T-cell (primary cell): Measurements from ENCODE around the gene DTNBP1. TPM values are rescaled to one million over a fixed set of nuclear protein-coding genes. Genes with fewer than 3 reads are reported as not detected.

Experiments used
- ATAC-seq, 4 experiments: fragments of 200-7000 bp in 3 of 4; fragments of 150-1000 bp in 1 of 4; cut with Tn5 transposase; replicated peaks in 1 of 4; 1 replicate in 3 of 4; 2 replicates in 1 of 4; pipeline ENCODE4 v1.10.0; 2021; ENCODE audit warnings: moderate library complexity in 3 of 4, mild to moderate bottlenecking in 2 of 4, moderate number of reproducible peaks in 1 of 4
- CTCF ChIA-PET, 2 donors: fragments of 300-600 bp; sonication (Branson Sonifier 250); formaldehyde crosslinking; loops; one replicate each; lab custom pipeline; 2022; ENCODE audit warnings: antibody characterized with exemption in 2 of 2; lab: Charles Lee
- POLR2A ChIA-PET, 2 donors: fragments of 300-600 bp; sonication (Branson Sonifier 250); formaldehyde crosslinking; loops; one replicate each; lab custom pipeline; 2022; ENCODE audit warnings: antibody characterized with exemption in 2 of 2; lab: Charles Lee
- DNase-seq, 35 experiments: peaks; one replicate each; pipeline versions ENCODE4 v3.0.0 to v3.0.0-alpha.2; 2013 to 2023
- H3K27ac ChIP-seq: one replicate; pipeline ENCODE4 v1.5.1; 2013; ENCODE audit warnings: low read length
- H3K27me3 ChIP-seq, 2 experiments: replicated peaks in 1 of 2; 1 replicate in 1 of 2; 2 replicates in 1 of 2; pipeline versions ENCODE4 v1.6.1 to v1.7.0; 2013; ENCODE audit warnings: low read length in 1 of 2, mixed read lengths in 1 of 2; ENCODE audit not compliant: control insufficient read depth in 2 of 2, insufficient read depth in 2 of 2; ENCODE audit errors: extremely low read depth in 1 of 2
- H3K36me3 ChIP-seq, 2 donors: 1 replicate in 1 of 2; 2 replicates in 1 of 2; pipeline versions ENCODE4 v1.6.1 to v1.7.0; 2013; ENCODE audit warnings: low read length in 1 of 2; ENCODE audit not compliant: control insufficient read depth in 2 of 2, insufficient read depth in 1 of 2; ENCODE audit errors: extremely low read depth in 1 of 2
- H3K4me1 ChIP-seq, 2 experiments: 1 replicate in 1 of 2; 2 replicates in 1 of 2; pipeline versions ENCODE4 v1.6.1 to v1.7.0; 2013; ENCODE audit warnings: low read length in 2 of 2, mixed read lengths in 1 of 2; ENCODE audit not compliant: insufficient read depth in 2 of 2, control insufficient read depth in 1 of 2; ENCODE audit errors: extremely low read depth in 1 of 2
- H3K4me3 ChIP-seq, 2 donors: 1 replicate in 1 of 2; 2 replicates in 1 of 2; pipeline versions ENCODE4 v1.5.1 to v1.7.0; 2013; ENCODE audit warnings: mild to moderate bottlenecking in 2 of 2, low read length in 1 of 2, moderate library complexity in 1 of 2; ENCODE audit not compliant: control insufficient read depth in 1 of 2; ENCODE audit errors: extremely low read depth in 1 of 2
- H3K9me3 ChIP-seq: 2 replicates; pipeline ENCODE4 v1.7.0; 2013
- H3K27ac Mint-ChIP-seq, 2 donors: one replicate each; pipeline ENCODE4 v1.8.0; 2020 to 2021; ENCODE audit warnings: mild to moderate bottlenecking in 2 of 2, mixed read lengths in 2 of 2
- H3K27me3 Mint-ChIP-seq, 2 donors: one replicate each; pipeline ENCODE4 v1.8.0; 2021 to 2022; ENCODE audit warnings: mixed read lengths in 2 of 2
- H3K36me3 Mint-ChIP-seq: one replicate; pipeline ENCODE4 v1.8.0; 2021; ENCODE audit warnings: mixed read lengths
- H3K4me1 Mint-ChIP-seq, 3 donors: one replicate each; pipeline ENCODE4 v1.8.0; 2020 to 2022; ENCODE audit warnings: mixed read lengths in 3 of 3, mild to moderate bottlenecking in 1 of 3
- H3K4me3 Mint-ChIP-seq, 3 donors: one replicate each; pipeline ENCODE4 v1.8.0; 2020 to 2022; ENCODE audit warnings: mild to moderate bottlenecking in 3 of 3, mixed read lengths in 3 of 3, moderate library complexity in 3 of 3
- H3K9me3 Mint-ChIP-seq, 3 donors: one replicate each; pipeline ENCODE4 v1.8.0; 2020 to 2022; ENCODE audit warnings: mixed read lengths in 3 of 3
- WGBS: methylation state at CpG from one replicate; pipeline ENCODE4 v1.1.5; 2013; ENCODE audit warnings: missing lambda C conversion rate; ENCODE audit not compliant: insufficient coverage; 5-methylcytosine and 5-hydroxymethylcytosine counted together
- total RNA-seq, 35 experiments: library from RNA in 6 of 35; stranded (reverse) in 6 of 35; fragments of 120-200 nt in 1 of 35; gene quantifications; one replicate each; pipeline versions ENCODE4 v1.2.1 to v1.2.4 and lab custom pipeline; 2013 to 2026

Gene DTNBP1
- 10 to 100 TPM; 18.7 to 25.4 (median 19.9) TPM for total RNA-seq
- 26.7 TPM for total RNA-seq (2013)
- 6.4 to 14.8 (median 8.8) reads per million in 29 experiments for total RNA-seq (lab: John Stamatoyannopoulos, UW)

GRCh38 chr6:15662326-15663129, at the start of gene DTNBP1:
DTNBP1 (minus strand) TSS chr6:15663028; CDS start chr6:15662869, 159 bp downstream.
- peaks cover 7 to 11% of the 10 kb centered on the region in 2 experiments for H3K4me1 ChIP-seq
- H3K36me3 ChIP-seq = no peaks in the 10 kb centered on the region
- peak; percentile 82 to 84 (median 82) for ATAC-seq
- peak within 1 kb of the TSS; percentile 62 to 75 for H3K4me3 ChIP-seq
- Mint-ChIP-seq H3K36me3 (peaks cover 8% of the 10 kb centered on the region), H3K4me1 (peaks cover 36 to 42% (median 40%) of the 10 kb centered on the region in 3 donors), H3K27me3 (peaks cover 0 to 2% of the 10 kb centered on the region in 2 donors), H3K27ac (peak within 1 kb of the TSS; percentile 56 to 80), H3K4me3 (peak within 1 kb of the TSS; percentile 72 to 85 (median 84)), H3K9me3 (no peaks in the 10 kb centered on the region)
- under 1% methylated on average over 98 of the region's 98 CpGs for WGBS
- H3K9me3 ChIP-seq = no peaks in the 10 kb centered on the region
- ChIA-PET POLR2A (interaction anchor here (0.6 kb wide), 4 partner anchors 32 to 895 kb away, joined by 3 to 12 read pairs (median 4); no protein-coding TSS in a partner anchor), CTCF (interaction anchor here in 1 of 2 donors (0.7 to 1.2 kb wide), 2 partner anchors 16 to 569 kb away, joined by 3 read pairs; no protein-coding TSS in a partner anchor)
- peak within 1 kb of the TSS; percentile 74 for H3K27ac ChIP-seq
- no peaks in the 10 kb centered on the region for H3K27me3 ChIP-seq
- DNase-seq = peak; percentile 56 to 89 (median 75)

DNA sequence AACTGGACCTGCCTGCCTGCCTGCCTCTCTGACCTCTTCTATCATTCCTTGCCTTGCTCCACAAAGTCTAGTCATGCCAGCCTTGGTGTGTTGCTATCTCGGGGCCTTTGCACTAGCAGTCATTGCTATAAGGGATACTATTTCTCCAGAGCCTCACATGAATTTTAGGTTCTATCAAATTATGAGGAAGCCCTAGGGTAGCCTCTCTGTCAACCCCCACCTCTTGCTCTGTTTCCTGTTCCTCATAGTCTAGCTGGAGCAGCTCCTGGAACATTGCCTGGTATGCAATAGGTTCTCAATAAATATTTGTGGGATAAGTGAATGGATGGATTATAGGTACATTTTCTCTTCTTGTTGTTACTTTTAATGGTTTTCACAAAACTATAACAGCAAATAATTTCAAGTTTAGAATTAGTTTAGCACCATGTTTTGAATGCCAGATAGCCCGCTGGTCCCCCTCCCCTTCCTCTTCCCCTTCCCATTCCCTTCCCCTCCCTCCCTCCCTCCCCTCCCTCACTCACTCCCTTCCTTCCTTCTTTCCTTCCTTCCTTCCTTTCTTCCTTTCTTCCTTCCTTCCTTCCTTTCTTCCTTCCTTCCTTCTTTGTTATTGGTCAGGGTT, 46.9 kb upstream of the DTNBP1 start:
- H3K27ac ChIP-seq = no peak overlapping the region
- H3K4me1 Mint-ChIP-seq = no peaks in the 10 kb centered on the region
- H3K4me3 Mint-ChIP-seq = no peak overlapping the region

DNA sequence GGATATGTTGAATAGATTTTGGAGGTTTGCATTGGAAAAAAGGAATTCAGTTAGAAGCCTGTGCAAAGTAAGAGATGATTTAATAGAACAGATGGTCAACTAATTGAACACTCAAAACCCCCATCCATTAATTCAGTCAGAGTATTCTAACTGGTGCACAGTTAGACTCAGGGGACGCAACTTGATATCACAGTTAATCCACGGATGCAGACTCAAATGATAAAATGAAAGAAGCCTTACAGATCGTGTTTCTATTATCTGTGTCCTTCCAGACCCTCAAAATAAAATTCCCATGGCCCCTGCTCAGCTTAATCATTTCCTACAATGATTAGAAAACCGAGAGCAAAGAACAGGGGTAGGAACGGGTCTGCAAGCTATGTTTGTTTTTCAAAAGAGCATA, 45.4 kb upstream of the DTNBP1 start:
- H3K27ac Mint-ChIP-seq = no peak overlapping the region
- H3K4me1 Mint-ChIP-seq = no peaks in the 10 kb centered on the region
- no peak overlapping the region for H3K4me3 Mint-ChIP-seq
- H3K9me3 Mint-ChIP-seq = peaks cover 4 to 8% (median 7%) of the 10 kb centered on the region in 3 donors
- Histone ChIP-seq H3K4me3 (no peak overlapping the region), H3K36me3 (no peaks in the 10 kb centered on the region), H3K27ac (no peak overlapping the region), H3K4me1 (no peaks in the 10 kb centered on the region), H3K27me3 (peaks cover 0 to 3% of the 10 kb centered on the region in 2 experiments), H3K9me3 (no peaks in the 10 kb centered on the region)
- ATAC-seq (no peak), DNase-seq (no peak)
- 90% methylated on average over 2 of the region's 5 CpGs for WGBS
- no peaks in the 10 kb centered on the region for H3K36me3 Mint-ChIP-seq
- H3K27me3 Mint-ChIP-seq = no peaks in the 10 kb centered on the region
- ChIA-PET POLR2A (no interaction called here), CTCF (no interaction called here)

More for the DNA sequence above, 46.9 kb upstream of the DTNBP1 start:
- no peak for ATAC-seq
- Histone ChIP-seq H3K4me3 (no peak overlapping the region), H3K36me3 (no peaks in the 10 kb centered on the region), H3K27me3 (peaks cover 0 to under 1% of the 10 kb centered on the region in 2 experiments), H3K9me3 (no peaks in the 10 kb centered on the region), H3K4me1 (no peaks in the 10 kb centered on the region)
- no CpG with 5 or more reads among the region's 2 CpGs for WGBS
- Mint-ChIP-seq H3K9me3 (no peaks in the 10 kb centered on the region), H3K36me3 (no peaks in the 10 kb centered on the region), H3K27me3 (peaks cover 0 to 3% of the 10 kb centered on the region in 2 donors), H3K27ac (no peak overlapping the region)
- CTCF ChIA-PET = no interaction called here
- POLR2A ChIA-PET = no interaction called here
- no peak for DNase-seq

- H3K27me3 Mint-ChIP-seq = no peaks in the 10 kb centered on the region
- ATAC-seq (no peak), DNase-seq (no peak)
- H3K27me3 ChIP-seq = peaks cover 0 to 3% of the 10 kb centered on the region in 2 experiments
- POLR2A ChIA-PET = interaction anchor here in 1 of 2 donors (0.7 kb wide), 1 partner anchor 1700 kb away, joined by 3 read pairs; no protein-coding TSS in a partner anchor
- H3K4me3 Mint-ChIP-seq = no peak overlapping the region
- no peaks in the 10 kb centered on the region for H3K36me3 ChIP-seq
- H3K27ac ChIP-seq = no peak overlapping the region
- no peak overlapping the region for H3K4me3 ChIP-seq
- H3K4me1 Mint-ChIP-seq = no peaks in the 10 kb centered on the region
- CTCF ChIA-PET = interaction anchor here in 1 of 2 donors (0.6 kb wide), 1 partner anchor 972 kb away, joined by 3 read pairs; no protein-coding TSS in a partner anchor
- peaks cover 4 to 8% (median 7%) of the 10 kb centered on the region in 3 donors for H3K9me3 Mint-ChIP-seq
- H3K9me3 ChIP-seq = no peaks in the 10 kb centered on the region
- H3K4me1 ChIP-seq = no peaks in the 10 kb centered on the region
- no peak overlapping the region for H3K27ac Mint-ChIP-seq
- WGBS = 0% methylated on average over 1 of the region's 3 CpGs
- no peaks in the 10 kb centered on the region for H3K36me3 Mint-ChIP-seq
Measured at GRCh38 chr6:15705981-15706380, 43.2 kb upstream of the DTNBP1 start.

DNA sequence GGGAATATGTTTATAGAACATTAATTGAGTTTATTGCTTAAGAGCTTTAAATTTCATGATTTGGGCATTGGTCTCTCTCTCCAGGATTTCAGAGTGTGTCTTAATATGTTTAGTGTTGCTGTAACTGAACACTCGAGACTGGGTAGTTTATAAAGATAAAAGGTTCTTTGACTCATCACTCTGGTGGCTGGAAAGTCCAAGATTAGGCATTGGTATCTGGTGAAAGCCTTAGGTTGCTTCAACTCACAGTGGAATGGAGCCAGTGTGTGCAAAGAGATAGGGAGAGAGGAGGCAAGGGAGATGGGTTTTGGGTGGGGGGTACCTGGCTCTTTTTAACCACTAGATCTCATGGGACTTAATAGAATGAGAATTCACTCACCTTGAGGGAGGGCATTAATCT, 35.6 kb upstream of the DTNBP1 start:
- CTCF ChIA-PET = interaction anchor here in 1 of 2 donors (1.2 kb wide), 1 partner anchor 508 kb away, joined by 3 read pairs; no protein-coding TSS in a partner anchor
- WGBS = no CpG with 5 or more reads among the region's 1 CpG
- no peaks in the 10 kb centered on the region for H3K4me1 Mint-ChIP-seq
- POLR2A ChIA-PET = no interaction called here
- no peak overlapping the region for H3K27ac Mint-ChIP-seq
- H3K27me3 Mint-ChIP-seq = peaks cover 0 to 3% of the 10 kb centered on the region in 2 donors
- no peaks in the 10 kb centered on the region for H3K9me3 ChIP-seq
- peaks cover 0 to 4% of the 10 kb centered on the region in 2 experiments for H3K27me3 ChIP-seq
- no peak overlapping the region for H3K27ac ChIP-seq
- H3K4me3 ChIP-seq = no peak overlapping the region
- ATAC-seq (no peak), DNase-seq (no peak)
- no peaks in the 10 kb centered on the region for H3K4me1 ChIP-seq
- no peak overlapping the region for H3K4me3 Mint-ChIP-seq
- H3K9me3 Mint-ChIP-seq = peaks cover 1 to 3% (median 2%) of the 10 kb centered on the region in 3 donors
- H3K36me3 Mint-ChIP-seq = no peaks in the 10 kb centered on the region
- H3K36me3 ChIP-seq = no peaks in the 10 kb centered on the region

DNA sequence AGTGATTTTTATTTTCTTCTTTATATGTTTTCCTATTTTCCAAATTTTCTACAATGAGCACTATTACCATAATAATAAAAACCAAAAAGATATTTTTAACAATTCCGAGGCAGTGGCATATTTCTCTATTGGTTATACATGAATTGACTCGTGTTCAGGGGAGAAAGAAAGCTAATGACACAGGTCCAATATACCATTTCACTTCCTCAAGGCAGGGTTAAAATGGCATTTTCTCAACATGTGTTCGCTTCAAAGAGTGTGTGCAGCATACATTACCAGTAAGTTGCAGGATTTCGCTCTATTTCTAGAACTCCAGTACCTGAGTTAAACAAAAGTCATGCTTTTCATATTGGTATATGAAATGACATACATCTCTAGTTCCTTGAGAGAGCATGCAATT, 35.1 kb upstream of the DTNBP1 start:
- DNase-seq = no peak
- H3K27me3 Mint-ChIP-seq = peaks cover 0 to 3% of the 10 kb centered on the region in 2 donors
- no peaks in the 10 kb centered on the region for H3K36me3 ChIP-seq
- H3K9me3 ChIP-seq = no peaks in the 10 kb centered on the region
- no CpG with 5 or more reads among the region's 4 CpGs for WGBS
- no peaks in the 10 kb centered on the region for H3K4me1 Mint-ChIP-seq
- no peak for ATAC-seq
- H3K27me3 ChIP-seq = peaks cover 0 to 4% of the 10 kb centered on the region in 2 experiments
- H3K27ac ChIP-seq = no peak overlapping the region
- no peak overlapping the region for H3K4me3 Mint-ChIP-seq
- no peak overlapping the region for H3K27ac Mint-ChIP-seq
- H3K4me1 ChIP-seq = no peaks in the 10 kb centered on the region
- no peaks in the 10 kb centered on the region for H3K36me3 Mint-ChIP-seq
- H3K4me3 ChIP-seq = no peak overlapping the region
- no peaks in the 10 kb centered on the region for H3K9me3 Mint-ChIP-seq
- CTCF ChIA-PET = interaction anchor here in 1 of 2 donors (1.2 kb wide), 1 partner anchor 508 kb away, joined by 3 read pairs; no protein-coding TSS in a partner anchor
- POLR2A ChIA-PET = no interaction called here
